Right renal pelvis (tissue), 4 donors: Measurements from ENCODE around the gene DZIP1L. TPM values are rescaled to one million over a fixed set of nuclear protein-coding genes. Genes with fewer than 3 reads are reported as not detected.
"Not testable (repeated sequence)": the region's sequence is repeated elsewhere in the genome, so short reads cannot be mapped to it uniquely, and the experiment has no call there.

Source experiments
- DNase-seq, 4 donors: peaks; one replicate each; pipeline ENCODE4 v3.0.0-alpha.2; 2013; ENCODE audit warnings: low read depth in 4 of 4, low spot score in 3 of 4, missing footprints in 1 of 4
- polyA plus RNA-seq, 4 donors: library from polyadenylated mRNA; unstranded; fragments of 120-200 nt; gene quantifications; one replicate each; pipeline ENCODE4 v1.2.1, GENCODE V29; 2013; ENCODE audit not compliant: insufficient read length in 4 of 4

Gene DZIP1L, protein sequence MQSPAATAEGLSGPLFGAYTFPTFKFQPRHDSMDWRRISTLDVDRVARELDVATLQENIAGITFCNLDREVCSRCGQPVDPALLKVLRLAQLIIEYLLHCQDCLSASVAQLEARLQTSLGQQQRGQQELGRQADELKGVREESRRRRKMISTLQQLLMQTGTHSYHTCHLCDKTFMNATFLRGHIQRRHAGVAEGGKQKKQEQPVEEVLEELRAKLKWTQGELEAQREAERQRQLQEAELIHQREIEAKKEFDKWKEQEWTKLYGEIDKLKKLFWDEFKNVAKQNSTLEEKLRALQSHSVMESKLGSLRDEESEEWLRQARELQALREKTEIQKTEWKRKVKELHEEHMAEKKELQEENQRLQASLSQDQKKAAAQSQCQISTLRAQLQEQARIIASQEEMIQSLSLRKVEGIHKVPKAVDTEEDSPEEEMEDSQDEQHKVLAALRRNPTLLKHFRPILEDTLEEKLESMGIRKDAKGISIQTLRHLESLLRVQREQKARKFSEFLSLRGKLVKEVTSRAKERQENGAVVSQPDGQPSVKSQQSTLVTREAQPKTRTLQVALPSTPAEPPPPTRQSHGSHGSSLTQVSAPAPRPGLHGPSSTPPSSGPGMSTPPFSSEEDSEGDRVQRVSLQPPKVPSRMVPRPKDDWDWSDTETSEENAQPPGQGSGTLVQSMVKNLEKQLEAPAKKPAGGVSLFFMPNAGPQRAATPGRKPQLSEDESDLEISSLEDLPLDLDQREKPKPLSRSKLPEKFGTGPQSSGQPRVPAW
- polyA plus RNA-seq, result 10 to 100 TPM; 13.4 to 16.8 (median 15.1) TPM

DNA sequence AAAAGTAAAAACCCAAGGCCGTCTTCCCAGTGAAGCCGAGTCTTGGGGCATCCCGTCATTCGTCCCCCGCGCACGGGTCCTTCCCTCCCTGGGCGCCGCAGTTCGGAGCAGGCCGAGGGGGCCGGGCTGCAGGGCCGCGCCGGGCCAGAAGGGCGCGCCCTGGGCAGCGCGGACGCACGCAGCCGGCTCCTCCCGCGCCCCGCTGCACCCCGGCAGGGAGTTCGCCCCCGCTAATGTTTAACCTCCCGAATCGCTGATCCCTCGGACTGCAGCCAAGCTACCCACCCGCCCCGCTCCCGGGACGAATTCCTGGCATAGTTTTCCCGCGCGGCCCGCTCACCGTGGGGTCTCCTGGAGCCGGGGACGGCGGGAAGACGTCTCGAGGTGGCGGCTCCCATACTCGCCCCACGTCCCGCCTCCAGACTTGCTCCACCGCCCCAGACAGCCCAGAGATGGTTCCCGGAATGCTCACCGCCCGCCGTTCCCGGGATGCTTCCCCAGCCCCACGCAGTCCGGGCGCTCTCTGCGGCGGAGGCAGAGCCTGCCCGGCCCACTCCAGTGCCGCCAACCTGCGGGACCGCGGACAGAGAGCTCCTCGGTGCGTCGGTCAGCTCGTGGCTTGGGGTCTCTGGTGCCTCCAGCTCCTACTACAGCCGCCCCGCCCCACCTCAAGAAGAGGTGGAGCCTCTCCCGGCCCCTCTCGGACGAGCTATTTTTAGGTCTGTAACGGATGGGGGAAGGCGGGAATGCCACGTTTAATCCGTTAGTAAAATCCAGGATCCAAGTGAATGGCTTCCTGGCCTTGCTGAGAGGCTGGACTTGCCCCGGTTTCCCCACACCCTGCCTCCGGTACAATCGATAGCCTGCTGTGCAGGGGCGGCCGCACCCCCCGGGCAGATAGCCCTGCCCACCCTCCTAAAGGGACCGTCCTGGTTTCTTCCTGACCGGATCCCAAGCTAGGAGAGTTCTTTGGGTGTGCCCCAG, at the start of gene DZIP1L:
DZIP1L (minus strand) TSS at position 621 of the 984 bp plus-strand sequence. CDS start 11,637 bp downstream, outside the sequence.
- DNase-seq, result peak; percentile 44 to 70 (median 60)

DNA sequence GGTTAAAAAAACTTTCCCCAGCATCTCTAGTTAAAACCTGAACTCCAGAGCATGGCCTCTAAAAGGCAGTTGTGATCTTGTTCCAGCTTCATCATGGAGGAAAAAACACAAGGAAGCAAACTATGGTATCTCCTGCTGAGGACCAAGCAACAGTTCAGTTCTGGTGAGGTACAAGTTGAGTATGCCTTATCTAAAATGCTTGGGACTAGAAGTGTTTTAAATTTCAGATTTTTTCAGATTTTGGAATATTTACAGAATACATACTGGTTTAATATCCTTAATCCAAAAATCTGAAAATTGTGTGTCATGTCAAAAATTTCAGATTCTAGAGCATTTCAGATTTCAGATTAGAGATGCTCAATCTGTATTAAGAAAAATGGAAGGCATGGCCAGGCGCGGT, 49.7 kb upstream of the DZIP1L start:
- no peak for DNase-seq

DNA sequence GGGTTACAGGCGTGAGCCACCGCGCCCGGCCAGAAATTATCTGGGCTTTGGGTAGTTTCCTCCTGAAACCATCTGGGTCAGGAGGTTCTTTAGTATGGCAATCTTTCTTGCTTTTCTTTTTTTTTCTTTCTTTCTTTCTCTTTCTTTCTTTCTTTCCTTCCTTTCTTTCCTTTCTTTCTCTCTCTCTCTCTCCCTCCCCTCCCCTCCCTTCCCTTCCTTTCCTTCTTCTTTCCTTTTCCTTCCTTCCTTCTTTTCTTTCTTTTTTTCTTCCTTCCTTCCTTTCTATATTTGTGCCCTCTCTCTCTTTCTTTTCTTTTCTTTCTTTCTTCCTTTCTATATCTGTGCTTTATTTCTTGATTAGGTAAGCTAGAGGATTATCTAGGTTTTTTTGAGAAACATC, 42.3 kb upstream of the DZIP1L start:
- DNase-seq, result no peak

DNA sequence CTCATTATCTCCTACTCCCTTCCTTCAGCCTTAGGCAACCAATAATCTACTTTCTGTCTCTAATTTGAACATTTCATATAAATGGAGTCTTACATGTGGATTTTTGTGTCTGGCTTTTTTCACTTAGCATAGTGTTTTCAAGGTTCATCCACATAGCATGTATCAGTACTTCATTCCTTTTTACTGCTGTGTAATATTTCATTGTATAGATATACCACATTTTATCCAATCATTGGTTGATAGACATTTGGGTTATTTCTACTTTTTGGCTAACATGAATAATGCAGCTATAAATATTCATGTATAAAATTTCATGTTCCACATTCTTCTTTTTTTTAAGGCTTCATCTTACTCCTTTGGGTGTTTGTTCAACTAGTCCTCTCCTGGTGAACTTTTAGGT, 39.1 kb upstream of the DZIP1L start:
- no peak for DNase-seq

DNA sequence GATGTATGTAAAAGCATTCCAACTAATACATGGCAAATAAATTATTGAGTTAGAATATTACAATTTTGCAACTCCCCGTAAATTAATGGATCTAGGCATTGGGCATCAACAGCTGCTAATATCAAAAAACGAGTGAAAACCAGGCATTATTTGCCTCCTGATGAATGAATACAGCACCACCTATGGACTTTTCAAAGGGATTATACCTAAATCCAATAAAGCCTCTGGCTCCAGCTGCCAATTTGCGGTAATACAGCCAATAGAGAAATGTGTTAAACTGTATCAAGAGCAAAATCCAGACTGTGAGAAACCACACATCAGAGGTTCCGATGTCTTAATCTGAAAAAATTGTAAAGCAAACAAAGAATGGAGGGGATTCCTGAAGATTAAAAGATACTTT, 33.1 kb upstream of the DZIP1L start:
- no peak for DNase-seq

DNA sequence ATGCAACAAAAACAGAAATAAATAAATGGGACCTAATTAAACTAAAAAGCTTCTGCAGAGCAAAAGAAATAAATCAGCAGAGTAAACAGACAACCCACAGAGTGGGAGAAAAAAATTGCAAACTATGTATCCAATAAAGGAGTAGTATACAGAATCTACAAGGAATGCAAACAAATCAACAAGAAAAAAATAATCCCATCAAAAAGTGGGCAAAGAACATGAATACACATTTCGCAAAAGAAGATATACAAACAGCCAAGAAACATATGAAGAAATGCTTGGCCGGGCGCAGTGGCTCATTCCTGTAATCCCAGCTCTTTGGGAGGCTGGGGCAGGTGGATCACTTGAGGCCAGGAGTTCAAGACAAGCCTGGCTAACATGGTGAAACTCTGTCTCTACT, 26.8 kb upstream of the DZIP1L start:
- DNase-seq, result not testable (repeated sequence)

DNA sequence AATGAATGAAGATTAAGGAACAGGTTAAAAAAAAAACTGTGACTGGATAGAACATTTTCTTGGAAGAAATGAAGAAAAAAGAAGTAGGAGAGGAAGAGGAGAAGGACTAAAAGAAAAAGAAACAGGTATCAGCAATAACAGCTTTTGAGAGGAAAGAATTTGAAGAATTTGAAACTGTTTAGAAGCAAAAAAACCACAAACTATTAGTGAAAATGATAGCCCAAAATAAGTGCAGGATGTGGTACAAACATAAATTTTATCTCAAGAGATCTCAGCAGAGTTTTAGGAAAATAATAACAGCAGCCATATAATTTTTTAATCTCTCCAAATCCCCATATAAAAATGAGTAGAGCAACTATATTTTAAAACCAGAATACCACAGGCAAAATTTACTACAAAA, 25.5 kb upstream of the DZIP1L start:
- no peak for DNase-seq

DNA sequence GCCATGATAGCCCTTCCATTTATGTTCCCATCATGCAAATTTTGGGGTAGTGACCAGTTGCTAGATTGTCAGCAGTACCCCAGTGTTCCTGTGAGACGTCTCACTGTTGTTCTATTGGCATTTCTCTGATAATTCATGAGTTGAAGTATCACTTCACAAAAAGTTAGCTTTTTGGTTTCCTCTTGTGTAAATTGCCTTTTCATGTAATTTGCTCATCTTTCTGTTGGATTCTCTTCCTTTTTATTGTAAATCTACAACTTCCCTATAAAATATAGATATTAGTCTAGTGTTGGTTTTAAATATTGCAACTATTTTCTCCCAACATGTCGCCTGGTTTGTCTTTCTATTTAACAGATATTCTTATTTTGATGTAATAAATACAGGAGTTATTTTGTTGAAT, 24.3 kb upstream of the DZIP1L start:
- no peak for DNase-seq

DNA sequence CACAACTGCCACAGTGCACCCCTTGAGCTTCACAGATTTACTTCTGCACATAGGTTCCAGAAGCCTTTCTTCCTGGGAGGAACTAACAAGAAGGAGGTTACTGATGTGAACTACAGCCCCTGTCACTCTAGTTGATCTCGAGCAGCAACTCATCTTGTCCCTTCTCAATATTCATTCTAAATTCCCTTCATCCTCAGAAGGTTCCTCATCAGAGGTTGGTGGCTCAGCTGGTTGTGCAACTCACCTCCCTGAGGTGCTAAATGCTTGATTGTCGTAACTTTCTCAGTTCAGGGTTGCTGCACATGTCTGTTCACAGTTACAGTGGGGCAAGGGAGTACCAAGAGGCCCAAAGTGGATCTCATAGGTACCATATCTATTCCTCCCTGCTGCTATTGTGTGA, 22.5 kb upstream of the DZIP1L start:
- no peak for DNase-seq

DNA sequence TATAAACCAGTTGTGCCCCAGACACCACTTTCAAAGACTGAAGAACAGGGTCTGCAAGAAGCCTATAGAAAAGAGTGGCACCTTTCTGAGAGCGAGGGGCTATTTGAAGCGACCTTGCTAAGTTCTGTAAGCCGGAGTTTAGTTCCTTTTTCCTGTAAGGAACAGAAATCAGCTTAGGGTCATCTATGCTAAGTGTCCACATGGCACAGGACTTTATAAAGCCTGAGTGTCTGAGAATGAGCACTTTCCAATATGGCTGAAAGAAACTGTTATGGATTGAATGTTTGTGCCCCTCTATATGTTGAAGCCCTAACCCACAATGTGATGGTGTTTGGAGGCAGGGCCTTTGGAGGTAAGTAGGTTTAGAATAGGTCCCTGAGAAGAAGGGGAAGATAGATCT, 20.8 kb upstream of the DZIP1L start:
- DNase-seq, result no peak

DNA sequence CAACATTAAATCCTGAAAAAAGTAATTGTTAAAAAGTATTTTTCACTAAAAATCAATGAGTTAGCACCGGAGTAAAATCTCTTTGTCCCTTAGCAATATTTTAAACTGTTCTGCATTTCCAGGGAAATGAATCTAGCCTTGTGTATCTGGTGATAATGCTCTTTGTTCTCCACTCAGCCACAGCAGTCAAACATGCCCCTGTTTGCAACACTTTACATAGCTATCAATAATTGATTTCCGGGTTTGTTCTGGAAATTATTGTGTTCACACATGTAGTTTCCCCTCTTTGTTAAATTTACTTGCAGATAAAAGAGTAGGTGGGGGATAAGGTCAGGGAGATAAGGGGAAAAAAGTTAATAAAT, 20.4 kb upstream of the DZIP1L start:
- DNase-seq, result no peak

DNA sequence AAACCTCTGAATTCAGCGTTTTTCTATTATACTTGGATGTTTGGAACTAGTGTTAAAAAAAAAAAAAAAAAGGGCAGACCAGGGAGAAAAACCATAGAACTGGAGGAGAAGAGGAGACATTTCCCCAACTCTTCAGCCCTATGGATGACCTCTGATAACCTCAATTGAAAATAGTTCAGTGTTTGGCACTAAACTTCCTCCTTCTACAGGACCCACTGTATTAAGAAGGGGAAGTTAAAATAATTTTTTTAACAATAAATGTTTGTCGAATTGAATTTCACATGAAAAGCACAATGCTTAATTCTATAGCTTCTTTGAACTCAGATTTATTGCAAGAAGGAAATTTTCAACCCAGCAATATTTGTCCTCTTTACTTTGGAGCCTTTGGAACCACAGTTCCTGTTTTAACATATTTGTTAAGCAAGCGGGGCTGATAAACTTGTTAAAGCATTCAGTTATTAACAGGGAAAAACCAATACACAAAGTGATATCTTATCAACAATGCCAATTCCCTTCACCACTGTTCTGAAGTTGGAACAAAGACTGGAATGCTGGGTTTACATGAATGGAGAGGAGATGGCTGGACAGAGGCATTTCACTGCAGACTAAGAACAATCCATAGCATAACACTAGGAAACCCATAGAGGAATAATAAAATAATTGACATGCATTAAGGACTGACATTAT, 19.9 kb upstream of the DZIP1L start:
- no peak for DNase-seq

DNA sequence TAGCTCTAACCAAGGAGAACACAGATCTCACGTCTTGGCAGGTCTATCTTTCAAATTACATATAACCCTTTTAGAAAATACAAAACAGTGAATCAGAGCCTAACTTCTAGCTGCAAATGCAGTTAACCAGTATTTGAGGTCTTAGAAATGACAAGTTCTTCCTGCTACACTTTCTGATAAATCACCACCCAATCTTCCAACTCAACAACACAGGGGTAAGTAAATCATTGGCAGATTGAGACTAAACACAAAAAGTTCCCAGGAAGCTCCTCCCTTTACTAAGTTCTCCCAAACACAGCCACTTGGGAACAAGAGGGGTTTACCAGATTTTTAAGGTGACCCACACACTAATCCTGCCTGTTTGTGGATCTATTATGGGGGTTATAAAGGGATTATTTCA, 16.8 kb upstream of the DZIP1L start, which contains the start of gene A4GNT:
A4GNT (minus strand) TSS at position 152 of the 400 bp plus-strand sequence. CDS start 1,134 bp downstream, outside the sequence.
- no peak for DNase-seq

DNA sequence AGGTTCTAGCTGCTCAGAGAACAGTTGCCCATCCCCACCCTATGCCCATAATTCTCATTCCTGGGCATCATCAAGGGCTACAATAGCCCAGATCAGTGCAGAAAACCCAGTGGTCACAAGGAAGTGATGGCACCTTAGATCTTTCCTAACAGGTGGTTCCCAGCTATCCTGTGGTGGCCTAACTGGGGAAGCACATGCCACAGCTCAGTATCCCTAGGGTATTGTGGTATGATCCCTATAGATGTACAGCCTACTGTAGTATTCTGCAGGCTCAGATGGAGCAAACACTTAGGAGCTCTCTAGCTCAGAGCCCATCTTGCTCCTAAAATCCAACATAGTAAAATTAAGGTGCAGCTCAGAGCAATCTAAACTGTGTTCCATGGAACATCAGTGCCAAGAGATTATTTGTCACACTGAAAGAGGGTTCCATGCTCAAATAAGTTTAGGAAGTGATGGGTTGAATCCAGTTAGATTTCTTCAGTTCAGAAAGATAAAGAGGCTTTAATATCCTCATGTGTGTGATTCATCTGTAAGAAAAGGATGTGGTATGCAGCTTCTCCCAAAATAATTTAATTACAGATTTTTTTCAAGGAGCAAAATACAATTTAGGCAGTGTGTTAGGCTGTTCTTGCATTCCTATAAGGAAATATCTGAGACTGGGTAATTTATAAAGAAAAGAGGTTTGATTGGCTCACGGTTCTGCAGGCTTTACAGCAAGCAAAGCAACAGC, 12.4 kb upstream of the DZIP1L start:
- no peak for DNase-seq

DNA sequence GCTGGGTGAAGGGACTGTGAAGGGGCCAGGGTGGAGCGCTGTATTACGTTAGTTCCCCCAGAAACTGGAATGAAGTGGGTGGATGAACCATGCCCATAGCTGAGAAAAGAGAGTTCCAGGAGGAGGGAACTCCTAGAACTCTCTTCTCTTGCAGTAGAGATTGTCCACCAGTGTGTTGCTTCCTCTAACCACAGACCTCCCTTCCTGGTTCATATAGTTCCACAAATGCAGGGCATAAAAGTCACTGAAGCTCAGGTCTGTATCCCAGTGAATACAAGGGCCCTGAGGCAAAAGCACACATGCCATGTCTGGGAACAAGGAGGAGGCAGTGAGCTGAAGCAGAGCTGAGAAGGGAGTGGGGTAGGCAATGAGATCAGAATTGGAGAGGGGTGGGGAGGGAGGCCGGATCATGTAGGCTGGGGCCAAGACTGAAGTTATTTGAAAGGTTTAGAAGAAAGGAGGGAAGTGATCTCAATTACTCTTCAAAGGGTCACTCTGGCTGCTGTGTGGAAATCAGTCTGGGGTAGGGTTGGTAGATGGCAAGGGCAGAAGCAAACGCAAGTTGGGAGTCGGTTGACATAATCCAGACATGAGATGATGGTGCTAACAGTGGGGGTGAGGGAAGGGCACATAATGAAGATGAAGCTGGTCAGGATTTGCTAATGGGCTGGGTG, 10.3 kb upstream of the DZIP1L start:
- no peak for DNase-seq

DNA sequence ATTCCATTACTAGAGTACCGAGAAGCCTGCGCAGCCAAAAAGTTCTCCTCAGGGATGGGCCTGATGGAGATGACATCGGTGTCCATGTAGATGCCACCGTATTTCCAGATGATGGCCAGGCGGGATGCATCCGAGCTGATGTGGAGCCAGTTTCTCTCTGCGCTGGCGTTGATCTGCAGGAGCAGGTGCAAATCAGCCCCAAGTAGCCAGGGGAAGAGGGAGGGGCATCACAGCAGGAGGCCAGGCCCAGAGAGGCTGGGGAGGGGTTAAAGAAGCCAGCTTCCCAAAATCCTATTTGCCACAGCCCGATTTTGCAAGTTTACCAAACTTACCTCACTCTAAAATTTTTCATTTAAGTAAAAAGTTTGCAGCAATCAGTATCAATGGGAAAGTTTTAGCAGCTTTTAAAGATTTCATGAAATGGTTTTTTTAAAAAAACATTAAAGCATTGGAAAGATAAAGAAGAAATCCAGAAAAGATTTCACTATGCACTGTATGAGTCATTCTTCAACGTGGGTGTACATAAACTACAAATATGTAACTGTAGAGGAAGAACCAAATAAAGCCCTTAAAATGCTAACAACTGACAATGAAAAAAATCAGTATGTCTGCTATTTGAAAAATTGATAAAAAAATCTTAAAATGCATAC, 9.4 kb upstream of the DZIP1L start:
- DNase-seq, result no peak

DNA sequence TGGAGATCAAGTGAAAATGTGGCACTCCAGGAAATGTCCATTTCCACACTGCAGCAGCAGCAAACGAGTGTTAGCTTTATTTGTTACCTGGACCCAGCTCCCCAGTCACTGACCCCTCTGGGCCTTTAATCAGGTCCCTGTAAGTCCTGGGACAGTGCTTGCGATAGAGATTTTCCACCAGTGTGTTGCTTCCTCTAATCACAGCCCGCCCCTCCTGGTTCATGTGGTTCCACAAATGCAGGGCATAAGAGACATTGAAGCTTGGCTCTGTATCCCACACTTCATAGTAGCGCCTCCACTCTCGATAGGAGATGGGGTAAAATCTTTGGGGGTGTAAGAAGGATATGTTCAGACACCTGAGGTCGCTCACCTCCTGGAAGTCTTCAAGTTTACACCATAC, 8.8 kb upstream of the DZIP1L start:
- no peak for DNase-seq

DNA sequence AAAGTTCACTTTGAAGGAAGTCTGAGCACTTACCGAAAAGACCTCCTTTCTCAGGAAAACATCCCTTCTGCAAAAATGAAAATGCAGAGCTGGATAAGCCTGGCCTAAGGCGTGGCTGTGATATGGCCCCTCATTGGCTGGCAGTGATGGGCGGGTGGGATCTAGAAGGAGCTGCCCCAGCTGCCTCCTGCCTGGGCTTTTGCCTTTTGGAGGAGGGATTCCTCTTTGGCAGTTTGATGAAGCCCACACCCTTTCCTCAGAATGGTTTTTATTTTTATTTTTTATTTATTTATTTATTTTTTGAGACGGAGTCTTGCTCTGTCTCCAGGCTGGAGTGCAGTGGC, 4.0 kb upstream of the DZIP1L start:
- no peak for DNase-seq
